Ascending aorta (tissue), 2 donors: Measurements from ENCODE around the gene SERINC5. TPM values are rescaled to one million over a fixed set of nuclear protein-coding genes. Genes with fewer than 3 reads are reported as not detected.

Experiments
- DNase-seq, 2 donors: peaks; one replicate each; pipeline ENCODE4 v3.0.0-alpha.2; 2019; ENCODE audit warnings: low spot score in 2 of 2
- H3K27ac ChIP-seq, 2 donors: fragments of 200-600 bp; sonication (generic); one replicate each; pipeline ENCODE4 v1.5.1; 2016 to 2017; ENCODE audit warnings: mild to moderate bottlenecking in 1 of 2
- H3K27me3 ChIP-seq: fragments of 200-600 bp; sonication (generic); one replicate; pipeline ENCODE4 v1.5.1; 2017
- H3K36me3 ChIP-seq, 2 donors: fragments of 200-600 bp; sonication (generic); one replicate each; pipeline ENCODE4 v1.5.1; 2016
- H3K4me1 ChIP-seq, 2 donors: fragments of 200-600 bp; sonication (generic); one replicate each; pipeline ENCODE4 v1.5.1; 2016 to 2017; ENCODE audit warnings: mild to moderate bottlenecking in 1 of 2
- H3K4me3 ChIP-seq, 2 donors: fragments of 200-600 bp; sonication (generic); one replicate each; pipeline ENCODE4 v1.5.1; 2016 to 2017; ENCODE audit warnings: mild to moderate bottlenecking in 1 of 2
- H3K9me3 ChIP-seq, 2 donors: fragments of 200-600 bp; sonication (generic); one replicate each; pipeline ENCODE4 v1.5.1; 2016
- intact Hi-C: fragments of 100-400 bp; cut with DNase I; formaldehyde crosslinking; loops from one replicate; pipeline ENCODE4 v1.15.1; 2023
- total RNA-seq: library from RNA; depleted of rRNA; stranded (reverse); fragments of >200 nt; gene quantifications from one replicate; pipeline ENCODE4 v1.1.0, GENCODE V29; 2016
- TF ChIP-seq, protein P1 (sequence below), 3 experiments: fragments of 200-600 bp in 2 of 3; fragments of 450-650 bp in 1 of 3; sonication (generic) in 2 of 3; IDR thresholded peaks; one replicate each; pipeline ENCODE4 v1.5.1; 2016 to 2019; ENCODE audit warnings: antibody characterized with exemption in 3 of 3, mild to moderate bottlenecking in 1 of 3, moderate library complexity in 1 of 3

Gene SERINC5
- total RNA-seq, 1 donor from 2014 or later: 3.4 TPM

DNA sequence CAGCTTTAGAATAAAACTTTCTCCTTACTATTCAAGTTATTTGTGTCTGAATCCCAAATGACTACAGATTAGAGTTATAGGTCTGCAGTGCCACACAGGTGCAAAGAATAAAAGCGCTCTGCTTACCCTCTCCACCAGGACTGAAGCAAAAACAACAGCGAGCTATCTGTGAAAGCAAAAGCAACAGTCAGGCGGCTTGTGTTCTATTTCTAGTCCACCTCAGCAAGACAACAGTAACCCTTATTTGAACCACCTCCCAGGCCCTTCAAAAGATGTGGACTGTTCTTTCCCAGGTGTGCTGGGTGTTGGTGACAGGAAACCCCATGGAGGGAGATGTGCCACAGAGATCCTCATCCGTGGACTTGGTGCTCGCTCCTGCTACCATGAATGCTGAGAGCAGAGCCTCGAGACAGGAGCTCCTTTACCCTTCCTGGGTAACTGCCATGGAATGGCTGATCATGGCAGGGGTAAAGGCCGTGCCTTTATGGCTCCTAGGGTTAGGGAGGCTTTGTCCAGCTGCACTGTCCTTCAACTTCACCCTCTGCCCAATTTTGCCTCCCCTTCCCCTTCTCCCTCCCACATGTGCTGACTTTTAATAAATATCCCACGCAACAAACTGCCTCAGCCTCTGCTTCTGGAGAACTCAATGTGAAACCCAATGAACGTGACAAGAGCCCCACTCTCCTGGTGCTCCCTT lies 108.6 kb downstream of the SERINC5 start:
- no peaks in the 10 kb centered on the region for H3K4me1 ChIP-seq
- H3K4me3 ChIP-seq: no peak overlapping the region
- H3K27ac ChIP-seq: no peak overlapping the region
- DNase-seq: no peak
- TF ChIP-seq, protein P1, sequence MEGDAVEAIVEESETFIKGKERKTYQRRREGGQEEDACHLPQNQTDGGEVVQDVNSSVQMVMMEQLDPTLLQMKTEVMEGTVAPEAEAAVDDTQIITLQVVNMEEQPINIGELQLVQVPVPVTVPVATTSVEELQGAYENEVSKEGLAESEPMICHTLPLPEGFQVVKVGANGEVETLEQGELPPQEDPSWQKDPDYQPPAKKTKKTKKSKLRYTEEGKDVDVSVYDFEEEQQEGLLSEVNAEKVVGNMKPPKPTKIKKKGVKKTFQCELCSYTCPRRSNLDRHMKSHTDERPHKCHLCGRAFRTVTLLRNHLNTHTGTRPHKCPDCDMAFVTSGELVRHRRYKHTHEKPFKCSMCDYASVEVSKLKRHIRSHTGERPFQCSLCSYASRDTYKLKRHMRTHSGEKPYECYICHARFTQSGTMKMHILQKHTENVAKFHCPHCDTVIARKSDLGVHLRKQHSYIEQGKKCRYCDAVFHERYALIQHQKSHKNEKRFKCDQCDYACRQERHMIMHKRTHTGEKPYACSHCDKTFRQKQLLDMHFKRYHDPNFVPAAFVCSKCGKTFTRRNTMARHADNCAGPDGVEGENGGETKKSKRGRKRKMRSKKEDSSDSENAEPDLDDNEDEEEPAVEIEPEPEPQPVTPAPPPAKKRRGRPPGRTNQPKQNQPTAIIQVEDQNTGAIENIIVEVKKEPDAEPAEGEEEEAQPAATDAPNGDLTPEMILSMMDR (IDR thresholded peaks at IDR 0.05): no peak
- no peaks in the 10 kb centered on the region for H3K27me3 ChIP-seq
- peaks cover 0 to 19% of the 10 kb centered on the region in 2 donors for H3K36me3 ChIP-seq
- no peaks in the 10 kb centered on the region for H3K9me3 ChIP-seq
- intact Hi-C loops: no loop called here

DNA sequence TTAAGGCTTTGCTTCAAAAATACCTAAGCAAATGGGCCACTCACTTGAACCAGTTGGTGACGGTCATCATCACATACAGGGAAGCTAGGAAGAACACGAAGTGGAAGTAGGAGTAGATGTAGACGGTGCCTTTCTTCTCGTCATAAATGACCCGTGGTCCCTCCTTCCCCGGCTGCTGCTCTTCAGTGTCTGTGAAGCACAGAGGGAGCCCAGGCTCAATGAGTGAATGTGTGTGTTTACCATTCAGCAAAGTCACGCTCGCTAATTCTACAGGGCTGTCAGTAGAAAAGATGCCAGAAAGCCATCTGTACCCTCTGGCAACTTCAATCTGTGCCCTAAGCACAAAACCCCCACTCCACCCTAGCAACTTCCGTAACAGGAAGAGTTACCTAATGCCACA lies 109.8 kb downstream of the SERINC5 start:
- Histone ChIP-seq H3K27me3 (no peaks in the 10 kb centered on the region), H3K9me3 (no peaks in the 10 kb centered on the region), H3K4me3 (no peak overlapping the region), H3K27ac (no peak overlapping the region), H3K4me1 (peaks cover 0 to 4% of the 10 kb centered on the region in 2 donors), H3K36me3 (peaks cover 0 to 17% of the 10 kb centered on the region in 2 donors)
- DNase-seq: no peak
- TF ChIP-seq, protein P1 (IDR thresholded peaks at IDR 0.05): no peak
- intact Hi-C loops: no loop called here

DNA sequence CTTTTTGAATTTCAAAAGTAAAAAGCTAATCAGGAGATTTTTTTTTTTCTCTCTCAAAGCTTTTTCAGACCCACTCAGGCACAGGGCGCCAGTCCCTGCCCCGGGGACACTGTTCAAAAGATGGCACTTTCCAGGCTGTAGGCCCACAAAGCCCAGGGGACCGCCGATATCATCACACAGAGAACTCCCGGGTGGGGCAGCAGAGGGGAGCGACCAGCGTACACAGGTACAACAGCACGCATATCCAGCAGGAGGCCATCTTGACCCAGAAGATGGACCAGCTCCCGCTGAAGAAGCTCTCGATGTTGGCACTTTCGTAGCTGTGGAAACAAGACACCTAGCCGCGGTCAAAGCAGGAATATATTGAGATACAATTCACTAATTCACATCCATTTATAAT lies 112.4 kb downstream of the SERINC5 start:
- intact Hi-C loops: no loop called here
- DNase-seq: no peak
- Histone ChIP-seq H3K27ac (no peak overlapping the region), H3K27me3 (no peaks in the 10 kb centered on the region), H3K9me3 (no peaks in the 10 kb centered on the region), H3K4me1 (peaks cover 0 to 4% of the 10 kb centered on the region in 2 donors), H3K36me3 (no peaks in the 10 kb centered on the region), H3K4me3 (no peak overlapping the region)
- TF ChIP-seq, protein P1 (IDR thresholded peaks at IDR 0.05): no peak

DNA sequence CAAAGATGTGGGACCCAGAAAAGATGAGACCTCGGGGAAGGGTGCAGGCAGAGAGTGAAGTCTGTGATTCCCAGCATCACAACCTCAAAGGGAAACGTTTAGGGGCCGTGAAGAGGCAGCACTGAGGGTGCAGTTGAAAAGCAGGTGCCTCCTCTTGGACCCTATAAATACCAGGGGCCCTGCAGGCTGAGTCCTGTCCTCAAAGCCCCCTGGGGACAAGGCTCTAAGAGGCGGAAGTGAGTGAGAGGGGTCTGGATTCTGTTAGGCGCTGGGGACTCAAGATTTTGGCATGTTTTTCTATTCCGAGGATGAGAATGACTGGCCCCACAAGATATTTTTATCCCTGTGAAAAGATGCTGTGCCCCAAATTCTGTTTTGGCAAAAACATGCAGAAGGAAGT lies 112.9 kb downstream of the SERINC5 start:
- H3K9me3 ChIP-seq: no peaks in the 10 kb centered on the region
- TF ChIP-seq, protein P1 (IDR thresholded peaks at IDR 0.05): no peak
- H3K27me3 ChIP-seq: no peaks in the 10 kb centered on the region
- H3K27ac ChIP-seq: no peak overlapping the region
- H3K4me1 ChIP-seq: peaks cover 0 to 4% of the 10 kb centered on the region in 2 donors
- H3K36me3 ChIP-seq: no peaks in the 10 kb centered on the region
- H3K4me3 ChIP-seq: no peak overlapping the region
- intact Hi-C loops: no loop called here
- no peak for DNase-seq

DNA sequence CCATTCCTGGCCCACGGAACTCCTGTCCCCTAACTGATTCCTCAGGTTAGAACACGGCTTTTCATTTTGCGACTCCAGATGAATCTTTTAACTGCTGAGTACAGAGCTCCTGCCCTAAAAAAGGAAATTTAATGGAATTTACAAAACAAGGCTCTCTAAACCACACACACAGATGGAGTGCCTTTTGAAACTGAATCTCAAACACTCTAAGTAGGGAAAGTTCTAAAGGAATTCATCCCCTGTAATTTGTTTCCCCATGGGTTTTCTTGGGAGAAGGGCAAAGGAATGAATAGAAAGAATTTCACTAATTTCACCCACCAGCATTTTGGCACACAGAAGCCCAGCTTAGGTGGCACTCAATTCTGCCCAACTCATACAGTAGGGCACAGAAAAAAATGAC lies 114.2 kb downstream of the SERINC5 start:
- Histone ChIP-seq H3K9me3 (no peaks in the 10 kb centered on the region), H3K36me3 (no peaks in the 10 kb centered on the region), H3K4me1 (peaks cover 0 to 4% of the 10 kb centered on the region in 2 donors), H3K4me3 (no peak overlapping the region), H3K27ac (peak overlapping the region; percentile 60 to 72), H3K27me3 (no peaks in the 10 kb centered on the region)
- TF ChIP-seq, protein P1 (IDR thresholded peaks at IDR 0.05): no peak
- DNase-seq: no peak
- intact Hi-C loops: no loop called here
